ENCODE measurements around the gene GTF2I. TPM values are rescaled to one million over a fixed set of nuclear protein-coding genes. Genes with fewer than 3 reads are reported as not detected.

The GTF2I gene
- total RNA-seq, 1 experiment from 2014 or later: 357 TPM

DNA sequence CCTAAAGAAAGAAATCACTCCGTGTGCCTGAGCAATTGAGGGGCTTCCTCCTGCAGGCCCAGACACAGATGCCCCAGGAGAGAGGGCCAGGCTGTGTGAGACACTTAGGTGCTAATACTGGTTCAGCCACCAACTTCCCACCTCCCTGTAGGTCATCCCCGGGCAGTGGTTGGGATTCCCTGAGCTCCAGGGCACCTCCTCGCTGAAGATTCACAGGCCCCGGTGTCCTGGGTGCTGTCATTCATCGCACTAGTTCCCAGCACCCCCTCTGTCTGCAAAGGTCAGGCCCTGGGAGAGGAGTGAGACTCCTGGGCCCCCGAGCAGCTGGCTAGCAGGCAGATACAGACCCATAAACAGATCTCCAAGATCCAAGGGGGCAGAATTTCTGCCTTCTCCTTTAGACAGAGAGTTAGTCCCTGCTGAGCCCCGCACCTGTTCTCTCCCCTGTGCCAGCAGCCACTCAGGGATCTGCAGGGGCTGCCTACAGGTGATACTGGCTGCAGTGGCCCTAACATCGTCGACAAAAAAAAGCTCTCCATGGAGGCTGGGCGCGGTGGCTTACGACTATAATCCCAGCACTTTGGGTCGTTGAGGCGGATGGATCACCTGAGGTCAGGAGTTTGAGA lies 38.2 kb upstream of the GTF2I start:
- no peak overlapping the region for H4K91ac ChIP-seq (ENCODE audit: insufficient read length, low read depth, low read length)
- DNase-seq: no peak
- Mint-ChIP-seq H3K4me3 (no peak overlapping the region), H3K4me1 (peaks cover 12 to 19% of the 10 kb centered on the region in 2 experiments), H3K36me3 (ENCODE audit: insufficient read depth in 1 of 3, low read depth in 3 of 3) (no peaks in the 10 kb centered on the region; a peak in 1 of 7 replicates), H3K27me3 (ENCODE audit: low read depth) (no peaks in the 10 kb centered on the region), H3K27ac (no peak overlapping the region; a peak in 1 of 7 replicates), H3K9me3 (no peaks in the 10 kb centered on the region)
- no peak overlapping the region for H2BK5ac ChIP-seq (ENCODE audit: insufficient read length, low read length)
- no peak overlapping the region for H2BK120ac ChIP-seq (ENCODE audit: low read depth, low read length, poor library complexity, severe bottlenecking)
- no peak overlapping the region for H2AK5ac ChIP-seq (ENCODE audit: insufficient read length, low read length)
- no peak overlapping the region for H3K18ac ChIP-seq (ENCODE audit: insufficient read length, low read depth, low read length)
- H3K23me2 ChIP-seq (ENCODE audit: insufficient read length, low read depth, low read length, poor library complexity, severe bottlenecking): no peaks in the 10 kb centered on the region
- H3T11ph ChIP-seq (ENCODE audit: low read length): no peak overlapping the region
- H4K5ac ChIP-seq (ENCODE audit: insufficient read length, low read depth, low read length): no peak overlapping the region
- H2BK15ac ChIP-seq (ENCODE audit: low read depth, low read length): no peak overlapping the region
- no peak overlapping the region for H2AFZ ChIP-seq (ENCODE audit: low read length)
- H2BK12ac ChIP-seq (ENCODE audit: insufficient read length, low read depth, low read length): no peak overlapping the region
- no peak overlapping the region for H3K14ac ChIP-seq (ENCODE audit: insufficient read depth, low read length)
- TF ChIP-seq, protein P1, sequence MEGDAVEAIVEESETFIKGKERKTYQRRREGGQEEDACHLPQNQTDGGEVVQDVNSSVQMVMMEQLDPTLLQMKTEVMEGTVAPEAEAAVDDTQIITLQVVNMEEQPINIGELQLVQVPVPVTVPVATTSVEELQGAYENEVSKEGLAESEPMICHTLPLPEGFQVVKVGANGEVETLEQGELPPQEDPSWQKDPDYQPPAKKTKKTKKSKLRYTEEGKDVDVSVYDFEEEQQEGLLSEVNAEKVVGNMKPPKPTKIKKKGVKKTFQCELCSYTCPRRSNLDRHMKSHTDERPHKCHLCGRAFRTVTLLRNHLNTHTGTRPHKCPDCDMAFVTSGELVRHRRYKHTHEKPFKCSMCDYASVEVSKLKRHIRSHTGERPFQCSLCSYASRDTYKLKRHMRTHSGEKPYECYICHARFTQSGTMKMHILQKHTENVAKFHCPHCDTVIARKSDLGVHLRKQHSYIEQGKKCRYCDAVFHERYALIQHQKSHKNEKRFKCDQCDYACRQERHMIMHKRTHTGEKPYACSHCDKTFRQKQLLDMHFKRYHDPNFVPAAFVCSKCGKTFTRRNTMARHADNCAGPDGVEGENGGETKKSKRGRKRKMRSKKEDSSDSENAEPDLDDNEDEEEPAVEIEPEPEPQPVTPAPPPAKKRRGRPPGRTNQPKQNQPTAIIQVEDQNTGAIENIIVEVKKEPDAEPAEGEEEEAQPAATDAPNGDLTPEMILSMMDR (conservative IDR thresholded peaks at IDR 0.05): no peak
- H3K9ac ChIP-seq (ENCODE audit: extremely low read depth, insufficient read length, low read length): no peak overlapping the region
- no peak overlapping the region for H3K23ac ChIP-seq (ENCODE audit: insufficient read length, low read depth, low read length)
- H3K79me2 ChIP-seq (ENCODE audit: insufficient read depth, low read length): no peaks in the 10 kb centered on the region
- no peak overlapping the region for H3K4ac ChIP-seq (ENCODE audit: low read depth, low read length)
- no peaks in the 10 kb centered on the region for H3K79me1 ChIP-seq (ENCODE audit: insufficient read depth, low read depth, low read length, poor library complexity, severe bottlenecking)
- H3K4me2 ChIP-seq (ENCODE audit: insufficient read depth, insufficient read length, low read length): no peak overlapping the region
- no peak overlapping the region for H4K8ac ChIP-seq (replicated peaks; ENCODE audit: insufficient read length, low read depth, low read length)
- H3K27ac ChIP-seq (ENCODE audit: insufficient read length, low read depth, low read length): no peak overlapping the region
- peaks cover 2% of the 10 kb centered on the region; the same call in 1 of the 2 replicates for H3K4me1 ChIP-seq (ENCODE audit: insufficient read depth, low read length)
- H4K20me1 ChIP-seq (ENCODE audit: control insufficient read depth, insufficient read depth, insufficient read length): no peaks in the 10 kb centered on the region
- H3K27me3 ChIP-seq (ENCODE audit: insufficient read depth, low read length): no peaks in the 10 kb centered on the region
- H3K9me3 ChIP-seq (ENCODE audit: control insufficient read depth, low read depth, low read length): no peaks in the 10 kb centered on the region
- no peak overlapping the region for H3K56ac ChIP-seq (ENCODE audit: insufficient read length, low read depth, low read length)
- no peak overlapping the region for H2BK20ac ChIP-seq (ENCODE audit: low read depth, low read length, poor library complexity, severe bottlenecking)
- no CpG with 5 or more reads among the region's 14 CpGs for WGBS (ENCODE audit: extremely low coverage, insufficient read length, low lambda C conversion rate)

Data from H9 (cell line).